Activated CD4-positive, alpha-beta T cell treated with anti-CD3 and anti-CD28 coated beads, Interleukin-10, Interleukin-2, amounts not matched to agents 100 ng/mL and 50 ng/mL, durations not matched to agents 16 hours and 8 hours (primary cell): ENCODE measurements around the gene LSS.
"Not testable (repeated sequence)": the region's sequence is repeated elsewhere in the genome, so short reads cannot be mapped to it uniquely, and the experiment has no call there.

ENCODE experiments used
- DNase-seq: peaks from one replicate; pipeline ENCODE4 v3.0.0-alpha.2; 2020

Gene LSS

GRCh38 chr21:46151261-46151988 lies 77.1 kb downstream of the LSS start:
- DNase-seq = no peak

- DNase-seq = no peak
These were observed 78.0 kb downstream of the LSS start for GRCh38 chr21:46150491-46151121.

- no peak for DNase-seq
These were observed 78.5 kb downstream of the LSS start for GRCh38 chr21:46150073-46150472.

- no peak for DNase-seq
These were observed 79.2 kb downstream of the LSS start for GRCh38 chr21:46149205-46149901.

- DNase-seq = no peak
These were observed 80.5 kb downstream of the LSS start for GRCh38 chr21:46148106-46148505.

- DNase-seq = peak; percentile 52
These were observed 81.1 kb downstream of the LSS start for GRCh38 chr21:46147429-46147828.

GRCh38 chr21:46146856-46147255 lies 81.7 kb downstream of the LSS start:
- DNase-seq = no peak

GRCh38 chr21:46145840-46146691 lies 82.5 kb downstream of the LSS start:
- no peak for DNase-seq

GRCh38 chr21:46145159-46145839 lies 83.3 kb downstream of the LSS start:
- no peak for DNase-seq

- DNase-seq = no peak
These were observed 84.0 kb downstream of the LSS start for GRCh38 chr21:46144464-46145070.

GRCh38 chr21:46142582-46143473 lies 85.7 kb downstream of the LSS start:
- DNase-seq = peak; percentile 13

GRCh38 chr21:46141767-46142581 lies 86.6 kb downstream of the LSS start:
- no peak for DNase-seq

GRCh38 chr21:46140352-46141003 lies 88.1 kb downstream of the LSS start:
- DNase-seq = not testable (repeated sequence)

- no peak for DNase-seq
These were observed 88.9 kb downstream of the LSS start for GRCh38 chr21:46139686-46140085.

GRCh38 chr21:46138383-46138970 lies 90.1 kb downstream of the LSS start:
- DNase-seq = no peak
